ENCODE results near the gene ZCCHC24.
"Not testable (repeated sequence)": the region's sequence is repeated elsewhere in the genome, so short reads cannot be mapped to it uniquely, and the experiment has no call there.

ZCCHC24 gene

GRCh38 chr10:79472951-79473350 is 27.5 kb upstream of the ZCCHC24 start:
- no peak for DNase-seq (ENCODE audit: low read depth in 2 of 2)

DNA sequence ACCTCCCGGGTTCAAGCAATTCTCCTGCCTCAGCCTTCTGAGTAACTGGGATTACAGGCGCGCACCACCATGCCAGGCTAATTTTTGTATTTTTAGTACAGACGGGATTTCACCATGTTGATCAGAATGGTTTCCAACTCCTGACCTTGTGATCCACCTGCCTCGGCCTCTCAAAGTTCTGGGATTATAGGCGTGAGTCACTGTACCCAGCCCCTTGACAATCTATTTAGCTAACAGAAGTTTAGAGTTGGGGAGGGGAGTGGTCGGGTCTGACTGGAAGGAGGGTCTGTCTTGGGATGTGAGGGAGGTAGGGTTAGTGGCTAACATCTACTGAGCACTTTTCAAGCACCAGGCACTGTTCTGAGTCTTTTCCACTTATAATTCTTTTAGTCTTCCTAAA is 27.0 kb upstream of the ZCCHC24 start:
- no peak for DNase-seq (ENCODE audit: low read depth in 2 of 2)

- DNase-seq (ENCODE audit: low read depth in 2 of 2) = no peak
Observed at GRCh38 chr10:79471776-79472175, 26.4 kb upstream of the ZCCHC24 start.

DNA sequence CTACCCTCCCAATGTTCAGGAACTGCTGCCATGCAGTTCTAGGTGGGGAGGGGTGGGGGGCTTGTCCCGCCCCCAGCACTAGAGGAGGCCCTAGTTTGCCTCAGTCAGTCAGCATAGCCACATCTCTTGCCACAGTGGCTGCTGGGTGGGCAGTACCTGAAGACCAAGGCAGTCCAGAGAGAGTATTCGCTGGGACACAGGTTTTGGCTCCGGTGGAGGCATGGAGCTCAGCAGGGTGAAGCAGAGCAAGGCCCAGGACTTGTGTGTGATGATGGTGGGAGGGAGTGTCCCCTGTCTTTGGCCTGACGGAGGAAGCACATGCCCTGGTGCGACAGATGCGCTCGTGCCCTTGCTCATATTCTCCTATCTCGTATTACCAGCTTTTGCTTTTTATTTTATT is 24.7 kb upstream of the ZCCHC24 start:
- DNase-seq (ENCODE audit: low read depth in 2 of 2) = no peak

GRCh38 chr10:79468841-79469585 is 23.6 kb upstream of the ZCCHC24 start:
- DNase-seq (ENCODE audit: low read depth in 2 of 2) = no peak

DNA sequence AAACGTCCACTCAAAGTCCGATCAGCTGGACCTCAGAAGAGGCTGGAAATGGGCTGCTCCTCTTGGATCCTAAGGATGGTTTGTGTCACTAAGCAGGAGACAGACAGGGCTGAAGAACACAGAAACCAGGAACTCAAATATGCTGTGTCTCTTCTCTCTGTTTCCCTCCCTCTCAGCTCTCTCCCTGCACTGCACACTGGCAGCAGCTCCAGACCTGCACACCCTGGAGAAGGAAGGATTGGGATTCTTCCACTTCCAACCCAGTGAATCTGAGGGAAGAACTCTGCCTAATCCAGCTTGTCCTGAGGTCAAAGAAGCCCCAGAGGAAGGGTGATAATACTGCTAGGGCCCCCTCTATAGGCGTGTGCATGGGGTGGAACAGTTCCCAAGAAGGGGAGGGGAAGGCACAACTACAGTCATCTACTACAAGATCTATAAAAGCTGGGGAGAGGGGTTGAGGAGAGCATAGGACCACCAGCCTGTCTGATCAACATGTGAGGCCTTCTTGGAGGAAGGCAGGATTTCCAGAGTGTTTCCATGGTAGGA is 22.7 kb upstream of the ZCCHC24 start:
- DNase-seq (ENCODE audit: low read depth in 2 of 2) = no peak

GRCh38 chr10:79465341-79465740 is 19.9 kb upstream of the ZCCHC24 start:
- DNase-seq (ENCODE audit: low read depth in 2 of 2) = no peak

GRCh38 chr10:79463578-79464496 is 18.4 kb upstream of the ZCCHC24 start:
- no peak for DNase-seq (ENCODE audit: low read depth in 2 of 2)

- DNase-seq (ENCODE audit: low read depth in 2 of 2) = no peak
Observed at GRCh38 chr10:79460687-79461086, 15.3 kb upstream of the ZCCHC24 start.

DNA sequence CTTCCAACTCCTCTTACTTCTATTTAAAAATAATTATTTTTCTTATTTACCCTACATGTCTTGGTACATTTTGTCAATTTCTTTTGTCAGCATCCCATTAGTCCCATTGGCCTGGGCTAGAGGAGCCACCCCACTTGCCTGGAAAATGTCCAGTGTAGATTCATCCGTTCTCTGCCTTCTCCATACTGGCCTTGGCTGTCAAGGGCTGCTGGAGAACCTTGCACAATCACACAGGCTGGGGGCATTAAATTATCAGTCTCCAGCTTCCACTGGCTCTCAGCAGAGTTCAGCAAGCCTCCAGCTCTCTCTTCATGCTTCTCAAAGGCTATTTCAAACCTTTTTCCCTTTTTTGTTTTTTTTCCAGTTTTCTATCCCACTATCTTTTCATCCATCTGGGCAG is 13.8 kb upstream of the ZCCHC24 start:
- DNase-seq (ENCODE audit: low read depth in 2 of 2) = no peak

GRCh38 chr10:79458483-79458882 is 13.1 kb upstream of the ZCCHC24 start:
- no peak for DNase-seq (ENCODE audit: low read depth in 2 of 2)

GRCh38 chr10:79457256-79457785 is 11.9 kb upstream of the ZCCHC24 start:
- DNase-seq (ENCODE audit: low read depth in 2 of 2) = no peak

GRCh38 chr10:79454259-79454658 is 8.8 kb upstream of the ZCCHC24 start:
- peak; percentile 45 to 46 for DNase-seq (ENCODE audit: low read depth in 2 of 2)

- DNase-seq (ENCODE audit: low read depth in 2 of 2) = no peak
Observed at GRCh38 chr10:79453392-79453791, 8.0 kb upstream of the ZCCHC24 start.

DNA sequence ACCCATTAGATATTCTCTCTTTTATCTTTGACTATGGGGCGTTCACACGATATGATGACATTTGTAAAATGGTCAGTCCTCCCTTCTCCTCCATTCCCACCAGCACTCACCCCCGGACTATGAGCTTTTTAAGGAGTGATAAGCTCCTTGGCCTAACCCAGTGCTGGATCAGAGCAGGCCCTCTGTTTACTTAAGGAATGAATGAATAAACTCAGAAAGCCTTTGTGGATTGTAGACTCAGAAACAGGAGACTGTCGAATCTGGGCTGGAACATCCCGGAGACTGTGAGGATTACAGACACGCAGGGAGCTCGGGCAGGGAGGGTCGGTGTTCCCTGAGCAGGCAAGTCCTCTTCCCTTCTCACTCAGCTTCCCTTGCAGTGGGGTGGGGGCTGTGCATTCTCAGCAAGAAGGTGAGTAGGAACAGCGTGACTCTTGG is 6.8 kb upstream of the ZCCHC24 start:
- no peak for DNase-seq (ENCODE audit: low read depth in 2 of 2)

DNA sequence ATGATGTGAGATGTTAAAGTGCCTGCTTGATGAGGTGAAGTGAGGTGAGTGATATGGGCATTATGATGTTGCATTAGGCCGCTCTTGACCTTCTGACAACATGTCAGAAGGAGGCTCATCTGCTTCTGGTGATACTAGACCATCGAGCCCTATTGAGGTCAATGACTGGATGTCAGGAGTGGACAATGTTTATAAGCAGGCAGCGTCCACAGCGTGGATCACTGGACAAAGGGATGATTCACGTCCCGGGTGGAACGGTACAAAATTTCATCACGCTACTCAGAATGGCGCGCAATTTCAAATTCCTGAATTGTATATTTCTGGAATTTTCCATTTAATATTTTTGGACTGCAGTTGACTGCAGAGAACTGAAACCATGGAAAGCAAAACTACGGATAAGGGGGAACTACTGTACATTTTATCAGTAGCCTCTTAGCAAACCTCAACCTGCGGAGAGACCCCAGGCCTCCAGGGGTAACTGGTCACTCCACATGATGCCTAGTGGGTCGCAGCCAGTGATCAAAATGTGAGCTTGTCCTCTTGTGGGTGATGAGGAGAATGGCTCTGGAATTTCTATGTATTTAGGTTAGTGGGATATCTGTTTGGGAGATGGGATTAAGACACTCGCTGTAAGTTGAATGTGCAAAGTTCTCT is 5.7 kb upstream of the ZCCHC24 start:
- DNase-seq (ENCODE audit: low read depth in 2 of 2) = no peak

GRCh38 chr10:79449181-79450146 is 4.0 kb upstream of the ZCCHC24 start:
- DNase-seq (ENCODE audit: low read depth in 2 of 2) = no peak

DNA sequence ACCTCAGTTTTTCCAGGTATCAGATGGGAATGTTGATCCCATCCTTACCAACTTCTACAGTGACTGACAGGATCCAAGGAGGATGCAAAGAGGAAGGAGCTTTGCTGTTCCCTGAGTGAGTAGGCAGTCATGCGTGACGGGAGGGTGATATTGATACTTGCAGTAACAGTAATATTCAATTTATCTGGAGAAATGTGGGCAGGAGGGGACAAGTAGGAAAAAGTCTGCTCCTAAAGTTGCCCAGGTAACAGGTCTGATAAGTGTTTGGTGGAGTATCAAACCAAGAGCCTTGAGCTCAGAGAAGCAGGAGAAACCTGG is 3.3 kb upstream of the ZCCHC24 start:
- DNase-seq (ENCODE audit: low read depth in 2 of 2) = no peak

DNA sequence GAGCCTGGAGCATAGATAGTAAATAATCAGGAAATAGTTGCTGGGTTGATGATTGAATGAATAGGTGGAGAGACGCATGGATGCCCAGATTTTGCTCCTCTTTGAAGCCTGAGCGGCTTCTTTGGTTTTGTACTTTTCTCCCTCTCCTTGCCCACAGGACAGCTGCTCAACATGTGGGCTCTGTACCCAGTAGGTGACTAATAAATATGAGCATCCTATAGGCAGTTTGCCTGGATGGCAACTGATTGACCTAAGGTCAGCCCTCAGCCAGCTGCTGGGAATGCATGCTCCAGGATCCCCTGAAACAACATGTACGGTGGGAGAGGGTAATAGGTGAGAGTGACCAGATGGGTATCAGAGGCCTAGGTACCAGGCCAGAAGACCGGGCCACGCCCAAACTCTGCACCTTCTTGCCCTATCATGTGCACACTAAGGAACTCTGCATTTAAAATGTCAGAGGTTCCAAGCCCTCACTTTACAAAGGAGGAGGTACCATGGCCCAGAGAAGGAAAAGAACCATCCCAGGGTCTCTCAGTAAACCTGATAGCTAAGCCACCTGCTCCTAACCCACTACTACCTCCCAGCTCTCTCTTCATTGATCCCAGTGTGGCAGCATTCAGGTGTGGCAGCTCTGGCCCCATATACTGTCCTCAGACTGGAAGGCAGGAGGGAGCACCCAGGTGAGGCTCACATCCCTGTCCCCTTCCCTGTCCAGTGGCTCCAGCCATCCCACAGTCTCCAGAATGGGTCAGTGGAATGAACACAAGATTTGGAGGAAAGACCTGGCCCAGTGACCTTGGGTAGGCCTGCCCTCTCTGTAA is 2.7 kb upstream of the ZCCHC24 start:
- DNase-seq (ENCODE audit: low read depth in 2 of 2) = no peak

DNA sequence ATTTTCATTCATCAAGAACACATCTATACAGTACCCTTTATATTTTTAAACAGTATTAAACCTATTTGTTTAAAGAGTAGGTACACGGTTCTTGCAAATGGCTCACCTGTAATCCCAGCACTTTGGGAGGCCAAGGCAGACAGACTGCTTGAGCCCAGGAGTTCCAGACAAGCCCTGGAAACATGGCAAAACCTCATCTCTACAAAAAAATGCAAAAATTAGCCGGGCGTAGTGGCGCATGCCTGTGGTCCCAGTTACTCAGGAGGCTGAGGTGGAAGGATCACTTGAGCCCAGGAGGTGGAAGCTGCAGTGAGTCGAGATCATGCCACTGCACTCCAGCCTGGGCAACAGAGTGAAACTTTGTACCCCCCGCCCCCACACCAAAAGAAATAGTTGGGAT is 1.8 kb upstream of the ZCCHC24 start:
- not testable (repeated sequence) for DNase-seq (ENCODE audit: low read depth in 2 of 2)
